SHP77 (cell line): ENCODE results near the gene JAKMIP1.

ENCODE experiments used
- DNase-seq, 2 experiments: peaks; one replicate each; lab custom pipeline; 2025; lab: John Stamatoyannopoulos, UW

Gene JAKMIP1

DNA sequence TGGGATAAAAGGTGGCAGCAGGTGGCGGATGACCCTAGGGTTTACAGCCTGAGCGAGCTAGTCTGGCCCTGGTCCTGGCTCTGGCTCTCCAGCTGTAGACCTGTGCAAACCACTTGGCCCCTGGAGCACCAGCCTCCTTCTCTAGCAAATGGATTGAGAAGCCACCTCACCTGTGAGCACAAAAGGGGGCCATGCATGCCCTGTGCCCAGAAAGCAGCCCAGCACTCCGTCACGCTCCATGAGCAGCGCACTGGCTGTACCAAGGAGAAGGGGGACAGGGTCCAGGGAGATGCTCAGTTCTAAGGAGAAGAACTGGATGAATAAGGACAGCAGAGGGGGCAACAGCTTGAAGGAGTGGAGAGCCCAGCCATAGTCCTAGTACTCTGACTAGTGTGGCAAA is 135.2 kb downstream of the JAKMIP1 start:
- no peak for DNase-seq

DNA sequence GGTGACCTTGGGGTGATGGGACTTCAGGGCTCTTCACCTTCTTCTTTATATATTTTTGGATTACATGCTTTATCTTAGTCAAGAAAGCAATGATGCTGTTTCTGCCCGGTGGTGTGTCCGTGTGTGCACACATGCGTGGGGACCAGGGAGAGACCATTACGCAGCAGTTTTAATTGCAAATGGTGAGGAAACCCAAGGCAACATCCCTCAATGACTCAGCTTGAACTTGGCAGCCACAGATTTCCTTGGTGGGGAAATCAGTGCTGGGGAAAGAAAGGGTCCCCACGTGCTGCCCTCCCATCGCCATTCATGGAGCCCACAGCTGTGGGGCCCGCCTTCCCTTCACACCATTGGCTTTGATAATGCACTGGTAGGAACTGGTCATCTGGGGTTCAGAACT is 136.0 kb downstream of the JAKMIP1 start:
- DNase-seq, result no peak

- DNase-seq, result no peak
These were observed 136.7 kb downstream of the JAKMIP1 start for GRCh38 chr4:6063684-6064083.

- no peak for DNase-seq
These were observed 138.2 kb downstream of the JAKMIP1 start for GRCh38 chr4:6062133-6062532.

- DNase-seq, result no peak
These were observed 141.0 kb downstream of the JAKMIP1 start for GRCh38 chr4:6059375-6059805.

- no peak for DNase-seq
These were observed 141.6 kb downstream of the JAKMIP1 start for GRCh38 chr4:6058531-6059374.

GRCh38 chr4:6056976-6057766 is 143.2 kb downstream of the JAKMIP1 start:
- DNase-seq, result no peak

DNA sequence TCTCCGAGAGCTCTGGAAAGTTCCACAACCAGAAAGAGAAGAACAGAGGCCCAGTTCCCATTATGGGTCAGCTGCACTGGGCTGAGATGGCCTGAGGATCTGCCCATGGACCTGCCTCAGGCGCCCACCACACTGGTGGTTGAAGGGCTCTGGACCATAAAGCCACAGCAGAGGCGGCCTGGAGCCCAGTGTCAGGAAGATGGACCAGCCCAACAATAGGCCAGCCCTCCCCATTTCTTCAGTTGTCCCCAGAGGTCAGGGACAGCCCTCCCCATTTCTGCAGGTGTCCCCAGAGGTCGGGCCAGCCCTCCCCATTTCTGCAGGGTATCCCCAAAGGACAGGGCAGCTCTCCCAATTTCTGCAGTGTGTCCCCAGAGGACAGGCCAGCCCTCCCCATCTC is 144.9 kb downstream of the JAKMIP1 start:
- no peak for DNase-seq

- DNase-seq, result no peak
These were observed 145.3 kb downstream of the JAKMIP1 start for GRCh38 chr4:6055030-6055429.

- no peak for DNase-seq
These were observed 146.0 kb downstream of the JAKMIP1 start for GRCh38 chr4:6054162-6054922.

DNA sequence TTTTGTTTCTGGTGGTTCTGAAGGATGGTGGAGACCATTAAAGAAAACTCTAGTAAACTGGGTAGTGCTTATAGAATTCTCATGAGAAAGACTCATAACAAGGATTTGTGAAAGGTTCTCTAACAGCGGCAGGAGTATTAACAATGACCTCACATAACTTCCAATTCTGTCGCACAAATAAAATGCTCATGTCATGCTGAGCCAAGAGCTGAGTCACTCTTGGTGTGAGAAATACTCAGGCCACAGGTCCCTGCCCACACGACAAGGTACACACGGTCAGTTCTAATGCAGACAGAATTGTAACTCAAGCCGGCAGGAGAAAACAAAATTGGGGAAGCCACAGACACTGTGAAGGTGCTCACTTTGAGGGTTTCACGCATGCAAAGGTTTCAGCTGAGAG is 147.7 kb downstream of the JAKMIP1 start:
- no peak for DNase-seq

DNA sequence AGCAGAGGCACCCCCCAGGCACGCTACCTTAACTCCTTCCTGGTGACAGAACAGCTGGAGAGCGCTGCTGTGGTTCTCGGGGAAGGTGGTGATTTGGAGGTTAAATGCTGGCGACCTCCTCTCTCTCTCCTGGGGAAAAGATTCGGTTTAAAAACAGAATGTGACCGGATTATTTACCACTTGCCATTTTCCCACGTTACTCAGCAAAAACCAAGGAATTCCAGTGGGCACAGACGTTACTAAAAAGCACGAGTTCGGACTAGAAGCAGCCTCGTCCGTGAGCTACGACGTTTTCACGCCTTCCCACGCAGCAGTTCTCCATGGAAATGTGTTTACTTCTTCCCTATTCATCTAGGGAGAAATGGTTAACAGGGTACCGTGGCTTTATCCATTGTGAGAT is 149.8 kb downstream of the JAKMIP1 start:
- DNase-seq, result no peak

GRCh38 chr4:6049985-6050384 is 150.4 kb downstream of the JAKMIP1 start:
- DNase-seq, result no peak

DNA sequence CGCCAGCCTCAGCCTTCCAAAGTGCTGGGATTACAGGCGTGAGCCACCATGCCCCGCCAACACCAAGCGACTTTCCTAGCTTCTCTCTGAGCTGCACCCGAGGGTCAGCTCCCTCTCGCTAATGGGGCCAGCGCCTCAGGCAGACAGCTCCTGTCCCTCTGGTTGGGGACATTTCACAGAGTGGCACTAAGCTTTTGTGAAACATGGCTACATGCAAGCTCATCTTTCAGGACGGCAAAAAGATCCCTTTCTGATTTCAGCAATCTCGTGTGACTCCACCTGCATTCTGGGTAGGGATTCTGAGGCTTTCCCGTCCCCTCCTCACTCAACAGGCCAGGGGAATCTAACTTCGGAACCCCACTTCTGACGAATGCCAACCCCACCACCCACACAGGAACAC is 151.1 kb downstream of the JAKMIP1 start:
- no peak for DNase-seq

DNA sequence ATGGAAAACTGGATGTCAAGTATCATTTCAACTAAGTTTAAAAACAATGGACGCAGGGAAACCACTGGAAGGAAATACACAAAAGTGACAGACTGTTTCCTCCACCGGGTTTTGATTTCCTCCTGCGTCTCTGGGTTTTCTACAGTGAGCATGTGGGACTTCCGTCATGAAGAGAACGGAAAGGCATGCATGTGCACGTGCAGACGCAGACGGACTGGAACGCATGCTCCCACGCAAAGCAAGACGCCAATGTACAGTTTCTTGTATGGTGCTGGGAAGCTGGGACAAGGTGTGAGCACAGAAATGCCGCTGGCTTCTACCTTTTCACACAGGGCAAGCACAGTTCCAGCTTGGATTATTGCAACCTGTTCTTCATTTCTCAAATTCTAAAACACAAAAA is 151.8 kb downstream of the JAKMIP1 start:
- no peak for DNase-seq

GRCh38 chr4:6047130-6047673 is 153.1 kb downstream of the JAKMIP1 start:
- no peak for DNase-seq

DNA sequence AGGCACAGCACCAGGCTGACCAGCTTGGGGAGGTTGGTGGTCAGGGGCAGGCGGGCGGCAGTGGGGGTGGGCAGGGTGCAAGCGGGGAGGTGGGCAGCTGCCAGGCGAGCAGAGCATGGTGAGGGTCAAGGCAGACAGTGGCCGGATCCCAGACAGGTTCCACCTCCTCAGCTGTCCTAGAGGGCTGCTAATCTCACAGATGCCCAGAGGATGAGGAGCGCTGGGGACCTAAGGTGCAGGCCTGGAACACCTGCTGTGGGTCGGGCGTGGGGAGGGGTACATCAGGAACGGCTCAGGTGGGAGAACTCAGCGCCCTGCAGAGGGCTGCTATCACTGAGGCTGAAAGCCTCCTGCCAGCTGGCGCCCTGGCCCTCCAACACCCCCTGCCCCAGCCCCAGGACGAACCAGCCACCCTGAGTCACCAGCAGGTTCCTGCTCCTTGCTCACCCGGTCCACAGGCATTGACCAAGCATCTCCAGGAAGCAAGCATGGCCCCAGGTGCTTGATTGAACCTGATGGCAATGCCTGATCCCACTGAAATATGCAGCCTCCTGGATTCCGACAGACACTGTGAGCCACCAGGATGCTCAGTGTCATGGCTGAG is 153.7 kb downstream of the JAKMIP1 start:
- no peak for DNase-seq

DNA sequence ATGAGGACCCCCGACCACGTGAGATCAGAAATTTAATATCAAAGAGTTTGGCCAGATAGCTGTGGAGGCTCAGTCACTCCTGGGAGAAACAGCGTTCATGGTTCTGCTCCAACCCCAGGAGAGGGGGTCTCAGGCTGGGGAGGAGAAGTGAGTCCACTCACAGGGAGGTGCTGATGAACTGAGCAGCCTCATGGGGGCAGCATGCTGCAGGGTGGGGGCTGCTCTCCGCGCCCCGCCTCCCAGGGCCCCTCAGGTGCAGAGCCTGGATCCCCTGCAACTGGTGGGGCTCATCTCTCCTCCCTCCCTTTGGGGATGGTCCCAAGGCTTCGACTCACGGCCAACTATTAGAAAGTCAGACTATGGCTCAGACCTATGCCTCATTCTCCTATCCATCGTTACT is 155.5 kb downstream of the JAKMIP1 start:
- DNase-seq, result no peak

DNA sequence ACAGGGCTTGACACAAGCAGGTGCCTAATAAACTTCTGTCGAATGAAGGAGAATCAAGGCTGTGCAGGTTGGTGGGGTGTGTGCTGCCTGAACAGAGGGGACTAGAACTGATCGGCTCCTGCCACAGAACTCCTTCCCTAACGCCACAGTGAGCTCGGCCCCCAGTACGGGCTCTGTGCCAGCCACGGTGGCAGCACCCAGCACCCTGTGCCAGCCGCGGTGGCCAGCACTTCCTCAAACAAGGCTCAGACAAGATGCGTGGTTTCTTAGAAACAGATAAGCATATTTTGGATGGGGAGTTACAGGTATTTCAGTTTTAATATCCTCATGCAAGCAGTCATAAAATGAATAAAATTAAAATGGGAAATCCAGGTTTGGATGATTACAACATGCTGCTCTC is 156.1 kb downstream of the JAKMIP1 start:
- DNase-seq, result no peak

DNA sequence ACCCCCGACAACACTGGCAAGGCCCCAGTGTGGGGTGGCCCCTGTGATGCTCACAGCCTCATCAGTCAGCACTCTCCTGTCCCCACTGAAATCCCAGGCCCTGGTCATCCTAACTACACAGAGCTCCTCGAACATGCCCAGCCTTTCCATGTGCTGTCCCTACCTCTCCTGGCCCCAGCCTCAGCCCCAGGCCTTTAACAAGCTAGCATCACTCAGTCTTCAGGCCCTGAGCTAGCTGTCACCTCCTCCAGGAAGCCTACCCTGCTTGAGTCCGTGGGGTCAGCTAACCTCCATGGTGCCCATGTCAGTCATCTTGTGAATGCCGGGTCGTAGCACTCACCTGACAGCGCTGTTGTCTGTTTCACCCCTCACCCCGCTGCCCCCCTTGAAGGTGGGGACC is 156.5 kb downstream of the JAKMIP1 start:
- DNase-seq, result no peak

DNA sequence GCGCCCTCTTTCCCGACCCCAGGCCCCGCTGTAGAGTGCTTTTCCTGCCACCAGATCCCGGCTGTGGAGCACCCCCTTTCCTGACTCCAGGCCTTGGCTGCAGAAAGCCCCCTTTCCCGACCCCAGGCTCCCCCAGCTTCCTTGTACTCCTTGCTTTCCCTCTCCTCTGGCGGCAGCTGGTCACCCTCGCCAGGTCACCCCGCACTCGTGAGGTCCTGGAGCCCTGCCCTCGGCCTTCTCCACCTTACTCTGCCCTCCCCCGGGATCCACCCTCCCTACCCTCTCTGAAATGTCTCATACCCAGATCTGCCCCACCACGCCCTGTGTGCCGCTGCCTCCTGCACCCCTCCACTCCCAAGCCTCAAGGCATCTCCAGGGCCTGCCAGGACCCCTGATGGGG is 157.2 kb downstream of the JAKMIP1 start:
- no peak for DNase-seq
